Retinal pigment epithelial cell (primary cell): ENCODE measurements around the gene HOXA2.

Experiments used
- DNase-seq: peaks from one replicate; pipeline ENCODE4 v3.0.0-alpha.2; 2010; ENCODE audit warnings: low read depth
- H3K4me3 ChIP-seq: 2 replicates; pipeline ENCODE4 v1.5.1; 2011; ENCODE audit warnings: mild to moderate bottlenecking, low read length, control low read depth, moderate library complexity
- TF ChIP-seq, protein P1 (sequence below): conservative IDR thresholded peaks from 2 replicates; pipeline ENCODE4 v1.5.1; 2011; ENCODE audit warnings: low read depth, low read length, control low read depth, inconsistent platforms

HOXA2 gene

DNA sequence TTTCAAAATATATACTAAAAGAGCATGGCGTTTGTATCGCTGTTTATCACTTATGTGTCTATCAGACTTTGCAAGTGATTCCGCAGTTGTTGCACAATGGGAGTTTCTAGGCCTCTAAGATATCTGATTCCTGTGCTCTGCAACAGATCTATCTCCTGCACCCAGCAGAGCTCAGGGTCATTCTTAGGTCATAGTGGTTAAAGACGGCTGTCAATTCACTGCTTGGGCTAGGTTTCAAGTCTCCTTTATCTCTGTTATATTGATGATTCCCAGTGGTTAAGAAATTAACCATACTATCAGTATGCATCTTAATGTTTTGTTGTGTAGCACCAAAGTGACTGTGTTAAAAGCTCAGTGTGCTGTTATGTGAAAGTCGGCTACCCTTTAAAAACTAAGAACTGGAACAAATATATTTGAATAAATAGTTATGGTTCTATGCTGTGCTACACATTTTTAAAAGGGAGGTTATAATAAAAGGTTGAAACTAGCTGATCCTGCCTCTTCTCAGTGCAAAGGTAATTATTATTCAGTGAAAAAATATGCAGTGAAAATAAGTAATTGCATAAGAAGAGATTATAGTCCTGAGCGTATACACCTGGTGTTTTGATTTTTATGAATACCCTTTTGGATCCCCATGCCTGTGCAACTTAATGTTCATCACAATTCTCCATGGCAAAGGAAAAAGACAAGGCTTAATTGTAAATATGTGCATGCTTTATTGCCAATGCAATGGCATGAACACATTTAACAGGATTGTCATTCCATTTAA is 30.7 kb downstream of the HOXA2 start:
- TF ChIP-seq, protein P1, sequence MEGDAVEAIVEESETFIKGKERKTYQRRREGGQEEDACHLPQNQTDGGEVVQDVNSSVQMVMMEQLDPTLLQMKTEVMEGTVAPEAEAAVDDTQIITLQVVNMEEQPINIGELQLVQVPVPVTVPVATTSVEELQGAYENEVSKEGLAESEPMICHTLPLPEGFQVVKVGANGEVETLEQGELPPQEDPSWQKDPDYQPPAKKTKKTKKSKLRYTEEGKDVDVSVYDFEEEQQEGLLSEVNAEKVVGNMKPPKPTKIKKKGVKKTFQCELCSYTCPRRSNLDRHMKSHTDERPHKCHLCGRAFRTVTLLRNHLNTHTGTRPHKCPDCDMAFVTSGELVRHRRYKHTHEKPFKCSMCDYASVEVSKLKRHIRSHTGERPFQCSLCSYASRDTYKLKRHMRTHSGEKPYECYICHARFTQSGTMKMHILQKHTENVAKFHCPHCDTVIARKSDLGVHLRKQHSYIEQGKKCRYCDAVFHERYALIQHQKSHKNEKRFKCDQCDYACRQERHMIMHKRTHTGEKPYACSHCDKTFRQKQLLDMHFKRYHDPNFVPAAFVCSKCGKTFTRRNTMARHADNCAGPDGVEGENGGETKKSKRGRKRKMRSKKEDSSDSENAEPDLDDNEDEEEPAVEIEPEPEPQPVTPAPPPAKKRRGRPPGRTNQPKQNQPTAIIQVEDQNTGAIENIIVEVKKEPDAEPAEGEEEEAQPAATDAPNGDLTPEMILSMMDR = no peak
- no peak overlapping the region for H3K4me3 ChIP-seq
- DNase-seq = no peak

DNA sequence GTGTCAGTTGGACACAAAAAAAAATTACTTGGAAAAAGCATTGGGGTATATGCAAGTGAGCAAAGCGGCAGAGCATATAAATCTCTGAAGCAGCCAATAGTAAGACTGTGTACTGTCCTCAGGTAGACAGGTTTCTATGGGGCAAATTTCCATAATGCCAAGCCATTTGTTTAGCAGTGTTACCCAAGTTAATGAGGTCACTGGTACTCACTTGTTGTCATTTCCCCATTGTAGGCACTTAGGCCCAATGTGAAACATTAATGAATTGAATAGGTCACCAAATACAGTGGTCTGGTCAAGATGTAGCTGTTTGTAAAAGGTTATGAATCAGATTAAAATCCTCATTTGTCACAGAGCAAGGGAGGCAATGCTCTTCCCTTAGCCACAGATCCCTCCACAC is 34.2 kb downstream of the HOXA2 start:
- H3K4me3 ChIP-seq = no peak overlapping the region
- no peak for DNase-seq
- TF ChIP-seq, protein P1 = no peak

DNA sequence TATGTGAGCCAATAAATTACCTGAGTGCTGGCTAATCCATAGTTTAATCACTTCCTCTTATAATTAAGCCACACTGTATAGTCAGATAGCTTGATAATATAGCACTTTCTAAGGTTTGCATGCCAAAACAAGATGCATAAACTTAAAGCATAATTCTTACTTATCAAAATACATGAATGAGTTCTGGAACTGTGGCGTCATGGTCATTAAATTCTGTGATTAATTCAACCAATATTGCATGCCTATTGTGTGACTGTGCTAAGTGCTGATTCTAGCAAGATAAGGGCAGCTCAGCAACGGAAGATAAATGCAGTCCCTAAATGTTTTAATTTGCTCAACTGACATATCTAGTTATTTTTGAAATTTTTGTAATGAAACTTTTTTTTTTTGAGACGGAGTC is 36.3 kb downstream of the HOXA2 start:
- TF ChIP-seq, protein P1 = no peak
- peak; percentile 14 for DNase-seq
- H3K4me3 ChIP-seq = no peak overlapping the region

DNA sequence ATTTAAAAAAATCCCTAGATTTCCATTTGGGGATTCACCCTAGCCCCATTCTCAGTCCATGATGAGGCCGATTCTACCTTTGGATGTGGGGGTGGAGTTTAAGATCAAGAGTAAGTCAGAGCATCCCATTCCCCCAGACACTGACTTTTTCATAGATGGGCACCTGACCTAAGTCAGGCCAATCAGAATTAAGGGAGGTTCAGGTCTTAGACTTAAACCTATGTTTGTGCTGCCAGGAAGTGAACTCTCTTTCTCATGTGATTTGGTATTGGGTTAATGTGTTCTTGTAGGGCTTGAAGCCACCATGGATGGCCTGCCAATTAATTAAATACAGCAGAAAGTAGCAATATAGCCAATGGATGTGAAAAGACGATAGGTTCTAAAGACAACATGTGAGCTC is 36.8 kb downstream of the HOXA2 start:
- no peak overlapping the region for H3K4me3 ChIP-seq
- TF ChIP-seq, protein P1 = no peak

DNA sequence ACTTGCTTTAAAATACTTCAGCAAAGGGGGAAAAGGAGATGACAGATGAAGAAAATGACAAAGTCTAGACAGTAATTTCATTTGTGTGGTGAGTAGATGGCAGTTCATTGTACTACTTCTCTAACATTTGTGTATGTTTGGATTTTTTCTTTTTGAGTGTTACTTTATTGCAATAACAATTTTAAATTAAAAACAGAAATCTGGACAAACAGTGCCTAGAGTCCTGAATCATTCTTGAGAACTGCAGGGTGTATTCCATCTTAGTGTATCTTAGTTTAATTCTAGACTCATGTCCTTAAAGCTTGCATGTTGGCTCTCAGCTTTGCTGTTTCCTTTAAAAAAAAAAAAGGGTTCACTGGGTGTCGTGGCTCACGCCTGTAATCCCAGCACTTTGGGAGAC is 37.8 kb downstream of the HOXA2 start:
- no peak overlapping the region for H3K4me3 ChIP-seq
- DNase-seq = no peak
- TF ChIP-seq, protein P1 = no peak

More for the DNA sequence above, 36.8 kb downstream of the HOXA2 start:
- no peak for DNase-seq

DNA sequence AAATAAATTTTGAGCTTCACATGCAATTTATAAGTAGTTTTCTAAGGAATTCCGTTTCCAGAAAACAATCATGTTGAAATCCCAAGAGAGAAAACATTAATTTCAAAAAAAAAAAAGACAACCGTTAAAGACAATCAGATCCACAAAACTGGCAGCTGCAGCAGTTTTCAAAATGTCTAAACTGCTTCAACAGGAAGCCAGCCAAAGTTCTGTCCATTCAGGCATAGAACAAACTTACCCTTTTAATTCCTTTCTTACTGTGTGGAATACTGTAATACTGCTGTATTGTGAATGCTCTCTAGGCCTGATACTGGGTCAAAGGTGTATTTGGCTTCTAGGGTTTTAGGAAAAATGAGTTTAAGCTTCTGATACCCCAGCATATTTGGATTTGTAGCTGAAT is 38.3 kb downstream of the HOXA2 start:
- peak; percentile 14 for DNase-seq
- TF ChIP-seq, protein P1 = no peak
- H3K4me3 ChIP-seq = no peak overlapping the region

DNA sequence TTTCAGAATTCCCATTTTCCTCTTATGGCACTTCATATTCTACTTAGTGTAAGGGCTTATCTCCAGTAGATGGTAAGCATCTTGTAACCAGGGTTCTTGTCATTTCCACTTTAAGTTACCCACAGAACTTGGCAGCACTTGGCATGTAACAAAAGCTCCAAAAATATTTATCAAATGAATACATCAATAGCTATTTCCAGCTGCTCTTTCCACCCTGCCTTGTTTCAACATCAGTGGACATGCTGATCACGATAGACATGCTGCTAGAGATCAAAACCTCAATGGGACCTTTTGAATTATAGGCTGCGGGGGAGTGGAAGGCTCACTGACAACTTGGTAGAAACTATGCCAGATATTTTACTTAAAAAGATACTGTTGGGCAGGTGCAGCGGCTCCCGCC is 39.5 kb downstream of the HOXA2 start:
- no peak overlapping the region for H3K4me3 ChIP-seq
- DNase-seq = no peak
- TF ChIP-seq, protein P1 = no peak
